COR-L47 (cell line): ENCODE data around the gene STX18.

Experiments
- DNase-seq: peaks from one replicate; lab custom pipeline; 2025; lab: John Stamatoyannopoulos, UW

STX18 gene

GRCh38 chr4:4398430-4398829 lies 143.4 kb downstream of the STX18 start:
- no peak for DNase-seq

GRCh38 chr4:4397441-4397819 lies 144.4 kb downstream of the STX18 start:
- DNase-seq: no peak

- no peak for DNase-seq
These were observed 145.0 kb downstream of the STX18 start for GRCh38 chr4:4396628-4397440.

- peak; percentile 15 for DNase-seq
These were observed 145.8 kb downstream of the STX18 start for GRCh38 chr4:4395849-4396627.

- no peak for DNase-seq
These were observed 146.5 kb downstream of the STX18 start for GRCh38 chr4:4395371-4395770.

GRCh38 chr4:4394644-4395043 lies 147.2 kb downstream of the STX18 start:
- no peak for DNase-seq

GRCh38 chr4:4392501-4393183 lies 149.2 kb downstream of the STX18 start:
- DNase-seq: no peak

- DNase-seq: no peak
These were observed 150.0 kb downstream of the STX18 start for GRCh38 chr4:4391866-4392265.

- DNase-seq: no peak
These were observed 151.2 kb downstream of the STX18 start for GRCh38 chr4:4390515-4391240.

- no peak for DNase-seq
These were observed 151.8 kb downstream of the STX18 start for GRCh38 chr4:4390046-4390445.

GRCh38 chr4:4388836-4389575 lies 152.8 kb downstream of the STX18 start:
- DNase-seq: no peak

GRCh38 chr4:4388311-4388790 lies 153.5 kb downstream of the STX18 start:
- DNase-seq: no peak

- peak; percentile 36 for DNase-seq
These were observed 154.1 kb downstream of the STX18 start for GRCh38 chr4:4387531-4388310.

- peak; percentile 77 for DNase-seq
These were observed 155.0 kb downstream of the STX18 start, which contains the start of gene NSG1 for GRCh38 chr4:4386736-4387392. Gene NSG1, plus strand, starts transcription at chr4:4387102. Its CDS starts 528 bp downstream, at chr4:4387630.

GRCh38 chr4:4386296-4386735 lies 155.5 kb downstream of the STX18 start:
- DNase-seq: peak; percentile 72

GRCh38 chr4:4385729-4386295 lies 156.0 kb downstream of the STX18 start:
- DNase-seq: no peak

GRCh38 chr4:4384837-4385236 lies 157.0 kb downstream of the STX18 start:
- DNase-seq: peak; percentile 2

GRCh38 chr4:4383085-4383484 lies 158.8 kb downstream of the STX18 start:
- DNase-seq: no peak

GRCh38 chr4:4379540-4380087 lies 162.2 kb downstream of the STX18 start:
- DNase-seq: no peak
